Mononuclear cell (primary cell): Measurements from ENCODE around the gene KRT35. TPM values are rescaled to one million over a fixed set of nuclear protein-coding genes. Genes with fewer than 3 reads are reported as not detected.
"Not testable (repeated sequence)": the region's sequence is repeated elsewhere in the genome, so short reads cannot be mapped to it uniquely, and the experiment has no call there.

Experiments used
- H3K27me3 ChIP-seq: 2 replicates; pipeline ENCODE4 v1.6.0; 2011; ENCODE audit warnings: low read length, control low read depth; ENCODE audit not compliant: insufficient read depth
- H3K4me1 ChIP-seq: 2 replicates; pipeline ENCODE4 v1.5.1; 2011; ENCODE audit warnings: mild to moderate bottlenecking, low read length, control low read depth; ENCODE audit not compliant: insufficient read depth
- H3K4me3 ChIP-seq: 2 replicates; pipeline ENCODE4 v1.5.1; 2011; ENCODE audit warnings: mild to moderate bottlenecking, low read length, moderate library complexity
- H3K9me3 ChIP-seq: 2 replicates; pipeline ENCODE4 v1.5.1; 2011; ENCODE audit warnings: low read depth, mild to moderate bottlenecking, control low read depth, low read length
- total RNA-seq: library from RNA; depleted of rRNA; stranded (reverse); fragments of >200 nt; gene quantifications from one replicate; pipeline ENCODE4 v1.2.3, GENCODE V29; 2012

Gene KRT35
- total RNA-seq, 1 donor, result not detected

GRCh38 chr17:41437769-41438168 lies 43.2 kb downstream of the KRT35 start:
- Histone ChIP-seq H3K9me3 (no peaks in the 10 kb centered on the region), H3K4me1 (peaks cover 9% of the 10 kb centered on the region), H3K27me3 (no peaks in the 10 kb centered on the region), H3K4me3 (no peak overlapping the region)

GRCh38 chr17:41437254-41437653 lies 43.7 kb downstream of the KRT35 start:
- no peaks in the 10 kb centered on the region for H3K9me3 ChIP-seq
- H3K27me3 ChIP-seq, result no peaks in the 10 kb centered on the region
- peaks cover 9% of the 10 kb centered on the region for H3K4me1 ChIP-seq
- H3K4me3 ChIP-seq, result no peak overlapping the region

GRCh38 chr17:41434415-41434814 lies 46.5 kb downstream of the KRT35 start:
- peaks cover 3% of the 10 kb centered on the region for H3K27me3 ChIP-seq
- H3K9me3 ChIP-seq, result no peaks in the 10 kb centered on the region
- H3K4me1 ChIP-seq, result peaks cover 7% of the 10 kb centered on the region
- no peak overlapping the region for H3K4me3 ChIP-seq

- Histone ChIP-seq H3K9me3 (no peaks in the 10 kb centered on the region), H3K4me3 (no peak overlapping the region), H3K27me3 (peaks cover 3% of the 10 kb centered on the region), H3K4me1 (peaks cover 3% of the 10 kb centered on the region)
Observed at GRCh38 chr17:41434005-41434404, 46.9 kb downstream of the KRT35 start.

GRCh38 chr17:41433586-41433985 lies 47.4 kb downstream of the KRT35 start:
- H3K27me3 ChIP-seq, result peaks cover 3% of the 10 kb centered on the region
- no peak overlapping the region for H3K4me3 ChIP-seq
- H3K9me3 ChIP-seq, result no peaks in the 10 kb centered on the region
- H3K4me1 ChIP-seq, result no peaks in the 10 kb centered on the region

GRCh38 chr17:41430376-41430775 lies 50.6 kb downstream of the KRT35 start:
- H3K4me1 ChIP-seq, H3K27me3 ChIP-seq, H3K4me3 ChIP-seq, H3K9me3 ChIP-seq: not testable (repeated sequence)

- Histone ChIP-seq H3K4me1 (no peaks in the 10 kb centered on the region), H3K9me3 (no peaks in the 10 kb centered on the region), H3K27me3 (peaks cover 3% of the 10 kb centered on the region), H3K4me3 (no peak overlapping the region)
Observed at GRCh38 chr17:41429667-41430066, 51.3 kb downstream of the KRT35 start.

- no peaks in the 10 kb centered on the region for H3K9me3 ChIP-seq
Observed at GRCh38 chr17:41428591-41429291, 52.2 kb downstream of the KRT35 start.

More at GRCh38 chr17:41428591-41429291, 52.2 kb downstream of the KRT35 start:
- Histone ChIP-seq H3K4me3 (no peak overlapping the region), H3K4me1 (no peaks in the 10 kb centered on the region), H3K27me3 (peaks cover 3% of the 10 kb centered on the region)

Other genes with a start within 250 kb of the KRT35 start
- gene KRTAP9-3, start 248.7 kb downstream of the KRT35 start, total RNA-seq, result not detected
- gene KRTAP9-8, start 243.2 kb downstream of the KRT35 start, total RNA-seq, result not detected
- gene KRTAP9-4, start 231.5 kb downstream of the KRT35 start, total RNA-seq, result not detected
- gene KRTAP9-9, start 225.8 kb downstream of the KRT35 start, total RNA-seq, result not detected
- not detected for gene KRTAP9-6, start 215.8 kb downstream of the KRT35 start, total RNA-seq
- not detected for gene KRTAP9-7, start 205.5 kb downstream of the KRT35 start, total RNA-seq
- not detected for gene KRTAP29-1, start 178.3 kb downstream of the KRT35 start, total RNA-seq
- 0.21 TPM for gene KRTAP16-1, start 171.8 kb downstream of the KRT35 start, total RNA-seq
- gene KRTAP17-1, start 165.4 kb downstream of the KRT35 start, total RNA-seq, result not detected
- not detected for gene KRT33A, start 130.3 kb downstream of the KRT35 start, total RNA-seq
- not detected for gene KRT33B, start 111.3 kb downstream of the KRT35 start, total RNA-seq
- 0.10 TPM for gene KRT34, start 98.8 kb downstream of the KRT35 start, total RNA-seq
- not detected for gene KRT31, start 83.5 kb downstream of the KRT35 start, total RNA-seq
- not detected for gene KRT37, start 56.6 kb downstream of the KRT35 start, total RNA-seq
- gene KRT38, start 40.2 kb downstream of the KRT35 start, total RNA-seq, result not detected
- gene KRT32, start 13.8 kb downstream of the KRT35 start, total RNA-seq, result not detected
- not detected for gene KRT36, start 8.8 kb upstream of the KRT35 start, total RNA-seq
- gene KRT13, start 24.5 kb upstream of the KRT35 start, total RNA-seq, result 0.73 TPM
- gene KRT15, start 37.7 kb upstream of the KRT35 start, total RNA-seq, result not detected
- gene KRT19, start 47.2 kb upstream of the KRT35 start, total RNA-seq, result 0.21 TPM
- 0.10 TPM for gene KRT9, start 90.9 kb upstream of the KRT35 start, total RNA-seq
- gene KRT14, start 105.7 kb upstream of the KRT35 start, total RNA-seq, result not detected
- gene KRT16, start 131.6 kb upstream of the KRT35 start, total RNA-seq, result not detected
- 0.42 TPM for gene KRT17, start 143.4 kb upstream of the KRT35 start, total RNA-seq
- 719 TPM for gene EIF1, start 207.7 kb upstream of the KRT35 start, total RNA-seq
- gene GAST, start 231.2 kb upstream of the KRT35 start, total RNA-seq, result not detected